Calu3 (cell line): ENCODE measurements around the gene WDR31. TPM values are rescaled to one million over a fixed set of nuclear protein-coding genes. Genes with fewer than 3 reads are reported as not detected.
A peak's percentile ranks its signal among the peaks of the same experiment; 100 is the strongest.

Source experiments
- Bru-seq: library from RNA; stranded (reverse); fragments of 400-500 nt; gene quantifications from one replicate; lab custom pipeline; 2021; lab: Mats Ljungman, UMichigan
- BruChase-seq, 2 experiments: library from RNA; stranded (reverse); fragments of 400-500 nt; gene quantifications; one replicate each; lab custom pipeline; 2021; lab: Mats Ljungman, UMichigan
- BruUV-seq: library from RNA; stranded (reverse); fragments of 400-500 nt; replicated peaks from 2 replicates; lab custom pipeline; 2021; lab: Mats Ljungman, UMichigan
- CTCF ChIA-PET: fragments of 300-600 bp; sonication (Branson Sonifier 250); formaldehyde crosslinking; loops from one replicate; lab custom pipeline; 2022; ENCODE audit warnings: antibody characterized with exemption; lab: Charles Lee
- DNase-seq: peaks from one replicate; pipeline ENCODE4 v3.0.0; 2022
- H3K27ac Mint-ChIP-seq: one replicate; pipeline ENCODE4 v1.8.0; 2022; ENCODE audit warnings: mixed read lengths; ENCODE audit not compliant: unreplicated experiment
- H3K27me3 Mint-ChIP-seq: one replicate; pipeline ENCODE4 v1.8.0; 2022; ENCODE audit warnings: mixed read lengths; ENCODE audit not compliant: unreplicated experiment
- H3K36me3 Mint-ChIP-seq: one replicate; pipeline ENCODE4 v1.8.0; 2022; ENCODE audit warnings: mild to moderate bottlenecking, moderate library complexity, mixed read lengths; ENCODE audit not compliant: insufficient read depth, unreplicated experiment
- H3K4me1 Mint-ChIP-seq: one replicate; pipeline ENCODE4 v1.8.0; 2022; ENCODE audit warnings: mild to moderate bottlenecking, low read depth, mixed read lengths; ENCODE audit not compliant: unreplicated experiment
- H3K4me3 Mint-ChIP-seq: one replicate; pipeline ENCODE4 v1.8.0; 2022; ENCODE audit warnings: mild to moderate bottlenecking, low read depth, moderate library complexity, mixed read lengths; ENCODE audit not compliant: unreplicated experiment
- H3K9me3 Mint-ChIP-seq: one replicate; pipeline ENCODE4 v1.8.0; 2022; ENCODE audit warnings: low read depth, mixed read lengths; ENCODE audit not compliant: unreplicated experiment
- CTCF ChIP-seq: fragments of 200-600 bp; IDR thresholded peaks from one replicate; pipeline ENCODE4 v1.8.0; 2022; ENCODE audit warnings: antibody characterized with exemption; ENCODE audit not compliant: unreplicated experiment
- intact Hi-C: fragments of 100-400 bp; cut with micrococcal nuclease; formaldehyde crosslinking; loops from one replicate; pipeline ENCODE4 v1.10.0; 2022; ENCODE audit not compliant: unreplicated experiment
- long read RNA-seq: library from polyadenylated mRNA; stranded (forward); transcript quantifications from one replicate; pipeline ENCODE4 v2.0.0, GENCODE V29; 2022
- total RNA-seq: library from RNA; stranded (reverse); gene quantifications from 2 replicates; pipeline ENCODE4 v1.2.3, GENCODE V29; 2022

WDR31 gene
- total RNA-seq (3.1 and 4.0 TPM in 2 replicates), Bru-seq, nascent RNA (percentile 43 among the genes with signal in this experiment), BruChase-seq, experiment 1, labeled RNA remaining after a 6-hour chase (percentile 49 among the genes with signal in this experiment), BruChase-seq, experiment 2, labeled RNA remaining after a 2-hour chase (percentile 45 among the genes with signal in this experiment)
- long read RNA-seq, partial matches to known transcripts = 1 of 1 reads
- long read RNA-seq, other reads (novel, unspliced or antisense) = 0 of 1 reads

- Mint-ChIP-seq H3K9me3 (no peaks in the 10 kb centered on the region), H3K4me3 (peak within 1 kb of the TSS; percentile 76), H3K4me1 (peaks cover 39% of the 10 kb centered on the region), H3K36me3 (peaks cover 21% of the 10 kb centered on the region), H3K27ac (peak within 1 kb of the TSS; percentile 76), H3K27me3 (no peaks in the 10 kb centered on the region)
- intact Hi-C loops = loop anchor here (5.0 kb wide), 2 partner anchors 47 to 62 kb away; partner anchors contain the start of gene ALAD
- peak; percentile 88 for DNase-seq
- no TSS peak for BruUV-seq
- CTCF ChIA-PET = interaction anchor here (1.3 kb wide), 1 partner anchor 61 kb away, joined by 3 read pairs; the partner anchor contains the start of gene ALAD
- TF ChIP-seq CTCF = no peak
Measured at GRCh38 chr9:113340011-113340699, at the start of gene WDR31. Gene WDR31, minus strand, starts transcription at chr9:113340275. Its CDS starts 8,253 bp downstream, at chr9:113332022.

- Mint-ChIP-seq H3K4me3 (no peak overlapping the region), H3K27me3 (no peaks in the 10 kb centered on the region), H3K4me1 (peaks cover 21% of the 10 kb centered on the region), H3K27ac (no peak overlapping the region), H3K9me3 (no peaks in the 10 kb centered on the region), H3K36me3 (peaks cover 13% of the 10 kb centered on the region)
- no TSS peak for BruUV-seq
- CTCF ChIA-PET = no interaction called here
- no peak for TF ChIP-seq CTCF
- DNase-seq = no peak
- intact Hi-C loops = loop anchor here (5.0 kb wide), 1 partner anchor 47 kb away; the partner anchor contains the start of gene WDR31
Measured at GRCh38 chr9:113389451-113389850, 49.4 kb upstream of the WDR31 start.

GRCh38 chr9:113388833-113389232 lies 48.8 kb upstream of the WDR31 start:
- intact Hi-C loops = loop anchor here (5.0 kb wide), 1 partner anchor 47 kb away; the partner anchor contains the start of gene WDR31
- H3K27ac Mint-ChIP-seq = no peak overlapping the region

More at GRCh38 chr9:113388833-113389232, 48.8 kb upstream of the WDR31 start:
- no peak for TF ChIP-seq CTCF
- no TSS peak for BruUV-seq
- peaks cover 13% of the 10 kb centered on the region for H3K36me3 Mint-ChIP-seq
- H3K4me1 Mint-ChIP-seq = peaks cover 21% of the 10 kb centered on the region
- no peak for DNase-seq
- CTCF ChIA-PET = no interaction called here
- H3K4me3 Mint-ChIP-seq = no peak overlapping the region
- no peaks in the 10 kb centered on the region for H3K27me3 Mint-ChIP-seq
- no peaks in the 10 kb centered on the region for H3K9me3 Mint-ChIP-seq
